M059J (cell line): ENCODE data around the gene OR2H1. TPM values are rescaled to one million over a fixed set of nuclear protein-coding genes. Genes with fewer than 3 reads are reported as not detected.
A peak's percentile ranks its signal among the peaks of the same experiment; 100 is the strongest.
"Not testable (repeated sequence)": the region's sequence is repeated elsewhere in the genome, so short reads cannot be mapped to it uniquely, and the experiment has no call there.

Experiments used
- DNase-seq: peaks from one replicate; pipeline ENCODE4 v3.0.0-alpha.2; 2012; ENCODE audit warnings: low read depth
- total RNA-seq: library from RNA; depleted of rRNA; stranded (reverse); fragments of >200 nt; shearing (Covaris generic); gene quantifications from 2 replicates; pipeline ENCODE4 v1.2.3, GENCODE V29; 2014; rRNA removed

OR2H1 gene
- not detected in 2 replicates for total RNA-seq

GRCh38 chr6:29456971-29457370 is at the start of gene OR2H1, which contains the start of gene OR11A1:
TSS of gene OR2H1 (plus strand) at chr6:29457155. CDS start at chr6:29461770, 4,615 bp downstream.
TSS of gene OR11A1 (minus strand) at chr6:29457071. CDS start at chr6:29427641, 29,430 bp downstream.
- DNase-seq: no peak

- DNase-seq: peak; percentile 13
Measured at GRCh38 chr6:29414588-29414987, 42.4 kb upstream of the OR2H1 start, which contains the start of gene OR12D1. TSS of gene OR12D1 (plus strand) at chr6:29414928.

GRCh38 chr6:29419516-29419915 is 37.4 kb upstream of the OR2H1 start:
- DNase-seq: peak; percentile 3

- no peak for DNase-seq
Measured at GRCh38 chr6:29424168-29424567, 32.8 kb upstream of the OR2H1 start.

GRCh38 chr6:29424575-29424974 is 32.4 kb upstream of the OR2H1 start:
- no peak for DNase-seq

GRCh38 chr6:29425075-29425474 is 31.9 kb upstream of the OR2H1 start:
- DNase-seq: no peak

GRCh38 chr6:29426654-29427053 is 30.3 kb upstream of the OR2H1 start:
- peak; percentile 25 for DNase-seq

GRCh38 chr6:29436730-29437129 is 20.2 kb upstream of the OR2H1 start:
- not testable (repeated sequence) for DNase-seq

GRCh38 chr6:29439006-29439405 is 17.9 kb upstream of the OR2H1 start, which contains the start of gene OR10C1:
TSS of gene OR10C1 (plus strand) at chr6:29439306. CDS start at chr6:29440016, 710 bp downstream.
- DNase-seq: no peak

- no peak for DNase-seq
Measured at GRCh38 chr6:29442719-29443118, 14.2 kb upstream of the OR2H1 start.

- DNase-seq: not testable (repeated sequence)
Measured at GRCh38 chr6:29444031-29444430, 12.9 kb upstream of the OR2H1 start.

- peak; percentile 18 for DNase-seq
Measured at GRCh38 chr6:29447670-29448069, 9.3 kb upstream of the OR2H1 start.

- peak; percentile 34 for DNase-seq
Measured at GRCh38 chr6:29451471-29452193, 5.3 kb upstream of the OR2H1 start.

GRCh38 chr6:29461021-29461814 is 4.3 kb downstream of the OR2H1 start:
- no peak for DNase-seq

- no peak for DNase-seq
Measured at GRCh38 chr6:29462022-29462421, 5.1 kb downstream of the OR2H1 start.

GRCh38 chr6:29465279-29465678 is 8.3 kb downstream of the OR2H1 start:
- no peak for DNase-seq

GRCh38 chr6:29465801-29466200 is 8.8 kb downstream of the OR2H1 start:
- DNase-seq: no peak

- DNase-seq: no peak
Measured at GRCh38 chr6:29466241-29466640, 9.3 kb downstream of the OR2H1 start.

GRCh38 chr6:29474996-29475395 is 18.0 kb downstream of the OR2H1 start:
- peak; percentile 18 for DNase-seq

- DNase-seq: no peak
Measured at GRCh38 chr6:29477923-29478450, 21.0 kb downstream of the OR2H1 start.

- no peak for DNase-seq
Measured at GRCh38 chr6:29478740-29479139, 21.8 kb downstream of the OR2H1 start.

GRCh38 chr6:29479560-29479959 is 22.6 kb downstream of the OR2H1 start:
- DNase-seq: no peak
